MM.1S (cell line): Measurements from ENCODE around the gene EXOC8.

Experiments used
- DNase-seq: peaks from one replicate; pipeline ENCODE4 v3.0.0-alpha.2; 2015
- H2AFZ ChIP-seq: fragments of 300-600 bp; sonication (generic); 2 replicates; pipeline ENCODE4 v1.6.0; 2016; ENCODE audit warnings: antibody characterized with exemption, low read length
- H3F3A ChIP-seq: fragments of 300-600 bp; sonication (generic); 2 replicates; pipeline ENCODE4 v1.6.1; 2016; ENCODE audit warnings: mild to moderate bottlenecking, antibody characterized with exemption, low read length, moderate library complexity, mixed read lengths; ENCODE audit not compliant: insufficient read depth
- H3K27ac ChIP-seq: fragments of 300-600 bp; sonication (generic); 2 replicates; pipeline ENCODE4 v1.5.1; 2016; ENCODE audit warnings: mild to moderate bottlenecking, low read length
- H3K27me3 ChIP-seq: fragments of 300-600 bp; sonication (generic); replicated peaks from 2 replicates; pipeline ENCODE4 v1.6.0; 2016; ENCODE audit warnings: low read length; ENCODE audit not compliant: insufficient read depth
- H3K36me3 ChIP-seq: fragments of 300-600 bp; sonication (generic); replicated peaks from 2 replicates; pipeline ENCODE4 v1.6.1; 2016; ENCODE audit warnings: mild to moderate bottlenecking, low read length, mixed read lengths; ENCODE audit not compliant: insufficient read depth
- H3K4me1 ChIP-seq: fragments of 300-600 bp; sonication (generic); 2 replicates; pipeline ENCODE4 v1.6.1; 2016; ENCODE audit warnings: low read length, mixed read lengths
- H3K4me2 ChIP-seq: fragments of 300-600 bp; sonication (generic); 2 replicates; pipeline ENCODE4 v1.6.0; 2016; ENCODE audit warnings: low read depth, low read length
- H3K4me3 ChIP-seq: fragments of 300-600 bp; sonication (generic); 2 replicates; pipeline ENCODE4 v1.5.1; 2016; ENCODE audit warnings: low read length, mixed read lengths
- H3K79me2 ChIP-seq: fragments of 300-600 bp; sonication (generic); 2 replicates; pipeline ENCODE4 v1.6.1; 2016; ENCODE audit warnings: mixed run types, low read length, mixed read lengths
- H3K9ac ChIP-seq: fragments of 300-600 bp; sonication (generic); 2 replicates; pipeline ENCODE4 v1.6.1; 2016; ENCODE audit warnings: low read length, mixed read lengths
- H3K9me2 ChIP-seq: fragments of 300-600 bp; sonication (generic); replicated peaks from 2 replicates; pipeline ENCODE4 v1.6.1; 2016; ENCODE audit warnings: mild to moderate bottlenecking, low read length, mixed read lengths; ENCODE audit not compliant: insufficient read depth
- H3K9me3 ChIP-seq: fragments of 300-600 bp; sonication (generic); replicated peaks from 2 replicates; pipeline ENCODE4 v1.6.1; 2016; ENCODE audit warnings: mild to moderate bottlenecking, low read length, mixed read lengths; ENCODE audit not compliant: insufficient read depth
- H4K20me1 ChIP-seq: fragments of 300-600 bp; sonication (generic); 2 replicates; pipeline ENCODE4 v1.6.1; 2016; ENCODE audit warnings: mild to moderate bottlenecking, low read length, moderate library complexity, mixed read lengths; ENCODE audit not compliant: insufficient read depth
- EZH2 ChIP-seq: fragments of 300-600 bp; sonication (generic); optimal IDR thresholded peaks from 2 replicates; pipeline ENCODE3; 2017; ENCODE audit warnings: low read depth, mild to moderate bottlenecking, antibody characterized with exemption, low read length, mixed read lengths
- EZH2phosphoT487 ChIP-seq: fragments of 300-600 bp; sonication (generic); IDR thresholded peaks from 2 replicates; pipeline ENCODE4 v1.6.1; 2018; ENCODE audit warnings: antibody characterized with exemption, low read length
- TF ChIP-seq, protein P1 (sequence below): fragments of 300-600 bp; sonication (generic); IDR thresholded peaks from 2 replicates; pipeline ENCODE4 v1.5.1; 2016; ENCODE audit warnings: antibody characterized with exemption, low read length, mixed read lengths

The EXOC8 gene

DNA sequence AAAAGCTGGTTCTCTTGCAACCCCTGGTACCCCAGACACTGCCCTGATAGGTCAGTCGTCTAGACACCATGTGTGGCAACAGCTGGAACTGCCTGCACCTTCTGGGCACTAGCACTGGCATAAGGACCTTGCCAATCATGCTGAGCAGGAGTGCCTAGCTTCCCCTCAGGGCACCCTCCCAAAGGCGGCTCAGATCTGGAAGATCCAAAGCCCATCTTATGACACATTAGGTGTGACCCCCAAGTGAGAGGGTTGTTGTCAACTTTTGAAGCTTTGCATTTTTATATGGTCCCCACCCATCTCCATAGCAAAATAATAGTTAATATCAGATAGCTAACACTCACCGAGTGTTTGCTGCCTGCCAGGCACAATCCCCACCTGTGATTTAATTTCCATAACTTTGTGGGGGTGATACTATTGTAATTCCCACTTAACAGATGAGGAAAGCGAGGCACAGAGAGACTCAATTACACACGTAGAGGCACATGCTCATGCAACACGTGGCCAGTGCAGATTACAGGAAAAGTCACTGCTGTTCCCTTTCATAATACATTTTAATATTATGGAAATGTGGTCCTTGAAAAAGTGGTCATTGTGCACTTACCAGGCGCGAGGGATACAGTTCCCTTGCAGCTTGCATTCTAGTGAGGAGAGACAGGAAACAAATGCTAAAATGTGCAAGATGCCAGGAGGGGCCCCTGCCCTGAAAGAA lies 25.8 kb downstream of the EXOC8 start:
- no peaks in the 10 kb centered on the region for H3K9me3 ChIP-seq
- no peaks in the 10 kb centered on the region for H3K79me2 ChIP-seq
- H3F3A ChIP-seq: no peaks in the 10 kb centered on the region
- H3K4me1 ChIP-seq: no peaks in the 10 kb centered on the region
- no peaks in the 10 kb centered on the region for H3K9me2 ChIP-seq
- H4K20me1 ChIP-seq: no peaks in the 10 kb centered on the region
- TF ChIP-seq EZH2 (no peak), EZH2phosphoT487 (no peak)
- TF ChIP-seq, protein P1, sequence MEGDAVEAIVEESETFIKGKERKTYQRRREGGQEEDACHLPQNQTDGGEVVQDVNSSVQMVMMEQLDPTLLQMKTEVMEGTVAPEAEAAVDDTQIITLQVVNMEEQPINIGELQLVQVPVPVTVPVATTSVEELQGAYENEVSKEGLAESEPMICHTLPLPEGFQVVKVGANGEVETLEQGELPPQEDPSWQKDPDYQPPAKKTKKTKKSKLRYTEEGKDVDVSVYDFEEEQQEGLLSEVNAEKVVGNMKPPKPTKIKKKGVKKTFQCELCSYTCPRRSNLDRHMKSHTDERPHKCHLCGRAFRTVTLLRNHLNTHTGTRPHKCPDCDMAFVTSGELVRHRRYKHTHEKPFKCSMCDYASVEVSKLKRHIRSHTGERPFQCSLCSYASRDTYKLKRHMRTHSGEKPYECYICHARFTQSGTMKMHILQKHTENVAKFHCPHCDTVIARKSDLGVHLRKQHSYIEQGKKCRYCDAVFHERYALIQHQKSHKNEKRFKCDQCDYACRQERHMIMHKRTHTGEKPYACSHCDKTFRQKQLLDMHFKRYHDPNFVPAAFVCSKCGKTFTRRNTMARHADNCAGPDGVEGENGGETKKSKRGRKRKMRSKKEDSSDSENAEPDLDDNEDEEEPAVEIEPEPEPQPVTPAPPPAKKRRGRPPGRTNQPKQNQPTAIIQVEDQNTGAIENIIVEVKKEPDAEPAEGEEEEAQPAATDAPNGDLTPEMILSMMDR: no peak
- H3K27me3 ChIP-seq: no peaks in the 10 kb centered on the region
- no peaks in the 10 kb centered on the region for H3K36me3 ChIP-seq
- H2AFZ ChIP-seq: no peak overlapping the region
- H3K4me3 ChIP-seq: no peak overlapping the region
- no peak for DNase-seq
- no peak overlapping the region for H3K27ac ChIP-seq
- H3K4me2 ChIP-seq: no peak overlapping the region
- H3K9ac ChIP-seq: no peak overlapping the region

DNA sequence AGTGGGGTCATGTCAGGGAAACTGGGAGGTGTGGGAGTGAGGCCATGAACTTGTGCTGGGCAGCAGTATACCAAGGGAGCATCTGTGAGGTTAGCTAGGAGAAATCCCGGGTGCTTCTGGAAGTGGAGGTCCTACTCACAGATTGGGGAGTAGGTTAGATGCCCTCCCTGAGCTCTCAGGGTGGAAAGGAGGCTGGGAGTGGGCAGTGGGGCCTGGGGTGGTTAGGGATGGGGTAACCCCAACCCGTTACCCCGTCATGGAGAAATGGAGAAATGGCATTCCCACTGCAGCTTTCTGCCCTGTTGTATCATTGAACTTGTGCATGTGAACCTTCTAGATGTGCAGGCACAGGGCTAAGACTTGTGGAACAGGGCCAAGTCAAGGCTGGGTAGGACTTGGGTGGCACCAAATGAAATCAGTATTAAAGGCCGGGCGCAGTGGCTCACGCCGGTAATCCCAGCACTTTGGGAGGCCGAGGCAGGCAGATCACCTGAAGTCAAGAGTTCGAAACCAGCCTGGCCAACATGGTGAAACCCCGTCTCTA lies 27.2 kb downstream of the EXOC8 start:
- Histone ChIP-seq H3K9me3 (no peaks in the 10 kb centered on the region), H3K9me2 (no peaks in the 10 kb centered on the region), H3K4me1 (no peaks in the 10 kb centered on the region), H3K9ac (no peak overlapping the region), H3F3A (no peaks in the 10 kb centered on the region), H2AFZ (no peak overlapping the region), H3K27ac (no peak overlapping the region), H3K4me2 (no peak overlapping the region), H3K27me3 (no peaks in the 10 kb centered on the region), H3K36me3 (no peaks in the 10 kb centered on the region), H3K4me3 (no peak overlapping the region), H4K20me1 (no peaks in the 10 kb centered on the region), H3K79me2 (no peaks in the 10 kb centered on the region)
- DNase-seq: no peak
- TF ChIP-seq EZH2phosphoT487 (no peak), EZH2 (no peak)
- TF ChIP-seq, protein P1: no peak

DNA sequence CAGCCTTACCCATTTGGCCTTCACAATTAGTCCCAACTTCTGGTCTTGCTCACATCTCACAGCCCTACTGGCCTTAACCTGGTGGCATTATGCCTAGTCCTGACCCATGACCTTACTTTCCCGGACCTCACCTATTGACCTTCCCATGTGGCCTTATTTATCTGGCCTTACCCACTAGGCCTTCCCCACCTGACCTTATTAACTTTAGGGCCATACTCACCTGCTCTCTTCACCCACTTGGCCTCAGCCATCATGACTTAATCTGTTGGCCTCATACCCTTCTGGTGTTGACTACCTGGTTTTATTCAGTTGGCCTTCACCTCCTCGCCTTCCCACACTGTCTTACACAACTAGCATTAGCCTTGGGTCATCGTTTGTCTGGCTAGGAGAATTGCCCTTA lies 35.7 kb downstream of the EXOC8 start:
- Histone ChIP-seq H3K9me3 (no peaks in the 10 kb centered on the region), H2AFZ (no peak overlapping the region), H3K9me2 (no peaks in the 10 kb centered on the region), H3F3A (no peaks in the 10 kb centered on the region), H3K79me2 (no peaks in the 10 kb centered on the region), H3K4me1 (no peaks in the 10 kb centered on the region), H3K27ac (no peak overlapping the region), H4K20me1 (no peaks in the 10 kb centered on the region), H3K4me2 (no peak overlapping the region), H3K4me3 (no peak overlapping the region), H3K9ac (no peak overlapping the region), H3K27me3 (no peaks in the 10 kb centered on the region), H3K36me3 (no peaks in the 10 kb centered on the region)
- TF ChIP-seq EZH2phosphoT487 (no peak), EZH2 (no peak)
- TF ChIP-seq, protein P1: no peak
- no peak for DNase-seq
